Measurements from ENCODE around the gene GET4.

Gene GET4

GRCh38 chr7:915291-916218, 39.2 kb downstream of the GET4 start:
- no peaks in the 10 kb centered on the region for H3K9me3 ChIP-seq (ENCODE audit: control insufficient read depth, low read length)
- TF ChIP-seq CTCF (IDR thresholded peaks at IDR 0.05) = no peak
- H3K27me3 ChIP-seq (ENCODE audit: control insufficient read depth, insufficient read depth, low read length) = no peaks in the 10 kb centered on the region
- H3K9ac ChIP-seq = no peak overlapping the region
- H2AFZ ChIP-seq = no peak overlapping the region
- H3K4me1 ChIP-seq = no peaks in the 10 kb centered on the region
- no peaks in the 10 kb centered on the region for H3K36me3 ChIP-seq (ENCODE audit: control insufficient read depth, insufficient read depth, low read length)
- no peak overlapping the region for H3K27ac ChIP-seq
- H3K4me2 ChIP-seq (ENCODE audit: low read length) = no peak overlapping the region
- no peak overlapping the region for H3K4me3 ChIP-seq (ENCODE audit: low read depth, low read length)
- H3K79me2 ChIP-seq = no peaks in the 10 kb centered on the region

- Histone ChIP-seq H3K4me2 (ENCODE audit: low read length) (no peak overlapping the region), H3K4me3 (ENCODE audit: low read depth, low read length) (no peak overlapping the region), H3K79me2 (no peaks in the 10 kb centered on the region)
Observed at GRCh38 chr7:916291-916941, 40.1 kb downstream of the GET4 start.

GRCh38 chr7:917255-918117, 41.1 kb downstream of the GET4 start:
- no peak for TF ChIP-seq CTCF (IDR thresholded peaks at IDR 0.05)
- no peak overlapping the region for H3K27ac ChIP-seq
- no peak overlapping the region for H3K9ac ChIP-seq
- H3K4me3 ChIP-seq (ENCODE audit: low read depth, low read length) = no peak overlapping the region
- H3K27me3 ChIP-seq (ENCODE audit: control insufficient read depth, insufficient read depth, low read length) = no peaks in the 10 kb centered on the region
- no peaks in the 10 kb centered on the region for H3K36me3 ChIP-seq (ENCODE audit: control insufficient read depth, insufficient read depth, low read length)
- H3K79me2 ChIP-seq = no peaks in the 10 kb centered on the region
- H3K4me1 ChIP-seq = no peaks in the 10 kb centered on the region
- H3K9me3 ChIP-seq (ENCODE audit: control insufficient read depth, low read length) = no peaks in the 10 kb centered on the region
- H3K4me2 ChIP-seq (ENCODE audit: low read length) = no peak overlapping the region
- H2AFZ ChIP-seq = no peak overlapping the region

More at GRCh38 chr7:916291-916941, 40.1 kb downstream of the GET4 start:
- no peaks in the 10 kb centered on the region for H3K4me1 ChIP-seq
- H3K9ac ChIP-seq = no peak overlapping the region
- H2AFZ ChIP-seq = no peak overlapping the region
- H3K27ac ChIP-seq = no peak overlapping the region
- H3K9me3 ChIP-seq (ENCODE audit: control insufficient read depth, low read length) = no peaks in the 10 kb centered on the region
- no peak for TF ChIP-seq CTCF (IDR thresholded peaks at IDR 0.05)
- no peaks in the 10 kb centered on the region for H3K36me3 ChIP-seq (ENCODE audit: control insufficient read depth, insufficient read depth, low read length)
- H3K27me3 ChIP-seq (ENCODE audit: control insufficient read depth, insufficient read depth, low read length) = no peaks in the 10 kb centered on the region

GRCh38 chr7:918118-918425, 41.7 kb downstream of the GET4 start:
- no peak overlapping the region for H2AFZ ChIP-seq
- no peak overlapping the region for H3K4me3 ChIP-seq (ENCODE audit: low read depth, low read length)
- H3K9me3 ChIP-seq (ENCODE audit: control insufficient read depth, low read length) = no peaks in the 10 kb centered on the region
- no peak overlapping the region for H3K9ac ChIP-seq
- H3K79me2 ChIP-seq = no peaks in the 10 kb centered on the region
- no peak for TF ChIP-seq CTCF (IDR thresholded peaks at IDR 0.05)
- H3K4me2 ChIP-seq (ENCODE audit: low read length) = no peak overlapping the region
- H3K27me3 ChIP-seq (ENCODE audit: control insufficient read depth, insufficient read depth, low read length) = no peaks in the 10 kb centered on the region
- no peaks in the 10 kb centered on the region for H3K36me3 ChIP-seq (ENCODE audit: control insufficient read depth, insufficient read depth, low read length)
- H3K27ac ChIP-seq = no peak overlapping the region
- H3K4me1 ChIP-seq = no peaks in the 10 kb centered on the region

All from parathyroid adenoma (tissue), 2 donors.